ENCODE data around the gene CTNNA3.

DNA sequence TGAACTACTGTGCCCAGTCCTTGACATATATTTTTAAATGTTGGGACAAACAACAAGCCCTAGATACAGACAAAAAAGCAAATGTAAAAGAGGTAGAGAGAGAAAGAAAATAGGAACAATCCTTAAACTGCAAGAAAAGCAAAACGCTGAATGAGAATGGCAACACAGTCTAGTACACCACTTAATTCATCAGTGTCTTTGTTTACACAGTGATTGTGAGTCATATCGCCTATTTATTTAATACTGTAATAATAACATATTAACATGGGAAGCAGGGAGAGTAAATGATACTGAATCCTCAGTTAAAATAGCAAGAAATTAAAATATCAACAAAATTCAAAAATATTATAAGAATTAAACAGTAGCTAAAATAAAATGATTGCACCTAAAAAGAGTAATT is 780.0 kb downstream of the CTNNA3 start:
- no peak for TF ChIP-seq EP300 (conservative IDR thresholded peaks at IDR 0.05; ENCODE audit: poor library complexity, severe bottlenecking)
- TF ChIP-seq, protein P1, sequence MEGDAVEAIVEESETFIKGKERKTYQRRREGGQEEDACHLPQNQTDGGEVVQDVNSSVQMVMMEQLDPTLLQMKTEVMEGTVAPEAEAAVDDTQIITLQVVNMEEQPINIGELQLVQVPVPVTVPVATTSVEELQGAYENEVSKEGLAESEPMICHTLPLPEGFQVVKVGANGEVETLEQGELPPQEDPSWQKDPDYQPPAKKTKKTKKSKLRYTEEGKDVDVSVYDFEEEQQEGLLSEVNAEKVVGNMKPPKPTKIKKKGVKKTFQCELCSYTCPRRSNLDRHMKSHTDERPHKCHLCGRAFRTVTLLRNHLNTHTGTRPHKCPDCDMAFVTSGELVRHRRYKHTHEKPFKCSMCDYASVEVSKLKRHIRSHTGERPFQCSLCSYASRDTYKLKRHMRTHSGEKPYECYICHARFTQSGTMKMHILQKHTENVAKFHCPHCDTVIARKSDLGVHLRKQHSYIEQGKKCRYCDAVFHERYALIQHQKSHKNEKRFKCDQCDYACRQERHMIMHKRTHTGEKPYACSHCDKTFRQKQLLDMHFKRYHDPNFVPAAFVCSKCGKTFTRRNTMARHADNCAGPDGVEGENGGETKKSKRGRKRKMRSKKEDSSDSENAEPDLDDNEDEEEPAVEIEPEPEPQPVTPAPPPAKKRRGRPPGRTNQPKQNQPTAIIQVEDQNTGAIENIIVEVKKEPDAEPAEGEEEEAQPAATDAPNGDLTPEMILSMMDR (IDR thresholded peaks at IDR 0.05; ENCODE audit: poor library complexity, severe bottlenecking): no peak
- no peak for TF ChIP-seq SMC3 (conservative IDR thresholded peaks at IDR 0.05; ENCODE audit: poor library complexity)
- TF ChIP-seq, protein P2, sequence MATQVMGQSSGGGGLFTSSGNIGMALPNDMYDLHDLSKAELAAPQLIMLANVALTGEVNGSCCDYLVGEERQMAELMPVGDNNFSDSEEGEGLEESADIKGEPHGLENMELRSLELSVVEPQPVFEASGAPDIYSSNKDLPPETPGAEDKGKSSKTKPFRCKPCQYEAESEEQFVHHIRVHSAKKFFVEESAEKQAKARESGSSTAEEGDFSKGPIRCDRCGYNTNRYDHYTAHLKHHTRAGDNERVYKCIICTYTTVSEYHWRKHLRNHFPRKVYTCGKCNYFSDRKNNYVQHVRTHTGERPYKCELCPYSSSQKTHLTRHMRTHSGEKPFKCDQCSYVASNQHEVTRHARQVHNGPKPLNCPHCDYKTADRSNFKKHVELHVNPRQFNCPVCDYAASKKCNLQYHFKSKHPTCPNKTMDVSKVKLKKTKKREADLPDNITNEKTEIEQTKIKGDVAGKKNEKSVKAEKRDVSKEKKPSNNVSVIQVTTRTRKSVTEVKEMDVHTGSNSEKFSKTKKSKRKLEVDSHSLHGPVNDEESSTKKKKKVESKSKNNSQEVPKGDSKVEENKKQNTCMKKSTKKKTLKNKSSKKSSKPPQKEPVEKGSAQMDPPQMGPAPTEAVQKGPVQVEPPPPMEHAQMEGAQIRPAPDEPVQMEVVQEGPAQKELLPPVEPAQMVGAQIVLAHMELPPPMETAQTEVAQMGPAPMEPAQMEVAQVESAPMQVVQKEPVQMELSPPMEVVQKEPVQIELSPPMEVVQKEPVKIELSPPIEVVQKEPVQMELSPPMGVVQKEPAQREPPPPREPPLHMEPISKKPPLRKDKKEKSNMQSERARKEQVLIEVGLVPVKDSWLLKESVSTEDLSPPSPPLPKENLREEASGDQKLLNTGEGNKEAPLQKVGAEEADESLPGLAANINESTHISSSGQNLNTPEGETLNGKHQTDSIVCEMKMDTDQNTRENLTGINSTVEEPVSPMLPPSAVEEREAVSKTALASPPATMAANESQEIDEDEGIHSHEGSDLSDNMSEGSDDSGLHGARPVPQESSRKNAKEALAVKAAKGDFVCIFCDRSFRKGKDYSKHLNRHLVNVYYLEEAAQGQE (IDR thresholded peaks at IDR 0.05; ENCODE audit: borderline replicate concordance): no peak
- TF ChIP-seq TAF1 (IDR thresholded peaks at IDR 0.05; ENCODE audit: low read depth): no peak
- no peak for TF ChIP-seq RAD21 (conservative IDR thresholded peaks at IDR 0.05)
- TF ChIP-seq EZH2 (IDR thresholded peaks at IDR 0.05; ENCODE audit: borderline replicate concordance, insufficient read depth, low read length, poor library complexity, severe bottlenecking): no peak
